Tibial artery (tissue), 4 donors: ENCODE results near the gene CLCA2.
A peak's percentile ranks its signal among the peaks of the same experiment; 100 is the strongest.

ENCODE experiments used
- DNase-seq, 2 donors: peaks; one replicate each; pipeline ENCODE4 v3.0.0-alpha.2; 2019
- H3K27ac ChIP-seq, 2 donors: fragments of 200-600 bp; sonication (generic) in 1 of 2; 1 replicate in 1 of 2; 2 replicates in 1 of 2; pipeline ENCODE4 v1.5.1; 2018 to 2019; ENCODE audit warnings: mild to moderate bottlenecking in 1 of 2
- H3K27me3 ChIP-seq, 2 donors: fragments of 200-600 bp; sonication (generic) in 1 of 2; one replicate each; pipeline versions ENCODE4 v1.5.1 to v1.6.0; 2016 to 2019
- H3K36me3 ChIP-seq, 3 donors: fragments of 200-600 bp; sonication (generic) in 2 of 3; one replicate each; pipeline ENCODE4 v1.5.1; 2016 to 2019; ENCODE audit warnings: mild to moderate bottlenecking in 2 of 3
- H3K4me1 ChIP-seq, 4 donors: fragments of 200-600 bp; sonication (generic) in 2 of 4; 1 replicate in 3 of 4; 2 replicates in 1 of 4; pipeline ENCODE4 v1.5.1; 2016 to 2019
- H3K4me3 ChIP-seq, 2 donors: fragments of 200-600 bp; sonication (generic) in 1 of 2; 1 replicate in 1 of 2; 2 replicates in 1 of 2; pipeline ENCODE4 v1.5.1; 2018 to 2019; ENCODE audit warnings: mild to moderate bottlenecking in 2 of 2
- H3K9me3 ChIP-seq, 3 donors: fragments of 200-600 bp; sonication (generic) in 1 of 3; one replicate each; pipeline ENCODE4 v1.5.1; 2016 to 2019
- intact Hi-C: fragments of 100-400 bp; cut with DNase I; formaldehyde crosslinking; loops from one replicate; pipeline ENCODE4 v1.15.0; 2023; ENCODE audit warnings: low total_unique reads
- TF ChIP-seq, protein P1 (sequence below), 2 experiments: fragments of 200-600 bp in 1 of 2; fragments of 450-650 bp in 1 of 2; IDR thresholded peaks; one replicate each; pipeline ENCODE4 v1.5.1; 2017 to 2019; ENCODE audit warnings: antibody characterized with exemption in 2 of 2, mild to moderate bottlenecking in 1 of 2, moderate library complexity in 1 of 2

The CLCA2 gene

DNA sequence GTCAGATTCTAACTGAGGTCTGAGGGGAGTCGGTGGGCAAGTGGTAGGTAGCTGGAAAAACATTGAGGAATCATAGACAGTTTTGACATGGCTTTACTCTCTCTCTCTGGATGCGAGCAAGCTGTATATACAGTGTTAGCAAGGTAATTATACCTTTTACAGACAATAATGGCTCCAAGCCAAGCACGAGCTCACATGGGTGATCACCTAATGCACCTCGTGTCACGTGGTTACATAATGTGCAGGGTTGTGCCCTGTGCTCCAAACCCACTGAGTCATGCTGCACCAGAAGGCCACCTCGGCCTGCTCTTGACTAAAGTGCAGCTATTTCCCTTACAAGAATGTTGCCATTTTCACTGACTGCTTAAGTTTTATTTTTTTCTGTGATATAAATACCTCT lies 7.6 kb upstream of the CLCA2 start:
- Histone ChIP-seq H3K36me3 (no peaks in the 10 kb centered on the region), H3K9me3 (no peaks in the 10 kb centered on the region), H3K4me3 (no peak overlapping the region), H3K4me1 (no peaks in the 10 kb centered on the region), H3K27ac (no peak overlapping the region), H3K27me3 (no peaks in the 10 kb centered on the region)
- no peak for DNase-seq
- TF ChIP-seq, protein P1, sequence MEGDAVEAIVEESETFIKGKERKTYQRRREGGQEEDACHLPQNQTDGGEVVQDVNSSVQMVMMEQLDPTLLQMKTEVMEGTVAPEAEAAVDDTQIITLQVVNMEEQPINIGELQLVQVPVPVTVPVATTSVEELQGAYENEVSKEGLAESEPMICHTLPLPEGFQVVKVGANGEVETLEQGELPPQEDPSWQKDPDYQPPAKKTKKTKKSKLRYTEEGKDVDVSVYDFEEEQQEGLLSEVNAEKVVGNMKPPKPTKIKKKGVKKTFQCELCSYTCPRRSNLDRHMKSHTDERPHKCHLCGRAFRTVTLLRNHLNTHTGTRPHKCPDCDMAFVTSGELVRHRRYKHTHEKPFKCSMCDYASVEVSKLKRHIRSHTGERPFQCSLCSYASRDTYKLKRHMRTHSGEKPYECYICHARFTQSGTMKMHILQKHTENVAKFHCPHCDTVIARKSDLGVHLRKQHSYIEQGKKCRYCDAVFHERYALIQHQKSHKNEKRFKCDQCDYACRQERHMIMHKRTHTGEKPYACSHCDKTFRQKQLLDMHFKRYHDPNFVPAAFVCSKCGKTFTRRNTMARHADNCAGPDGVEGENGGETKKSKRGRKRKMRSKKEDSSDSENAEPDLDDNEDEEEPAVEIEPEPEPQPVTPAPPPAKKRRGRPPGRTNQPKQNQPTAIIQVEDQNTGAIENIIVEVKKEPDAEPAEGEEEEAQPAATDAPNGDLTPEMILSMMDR (IDR thresholded peaks at IDR 0.05), result no peak
- intact Hi-C loops, result no loop called here

DNA sequence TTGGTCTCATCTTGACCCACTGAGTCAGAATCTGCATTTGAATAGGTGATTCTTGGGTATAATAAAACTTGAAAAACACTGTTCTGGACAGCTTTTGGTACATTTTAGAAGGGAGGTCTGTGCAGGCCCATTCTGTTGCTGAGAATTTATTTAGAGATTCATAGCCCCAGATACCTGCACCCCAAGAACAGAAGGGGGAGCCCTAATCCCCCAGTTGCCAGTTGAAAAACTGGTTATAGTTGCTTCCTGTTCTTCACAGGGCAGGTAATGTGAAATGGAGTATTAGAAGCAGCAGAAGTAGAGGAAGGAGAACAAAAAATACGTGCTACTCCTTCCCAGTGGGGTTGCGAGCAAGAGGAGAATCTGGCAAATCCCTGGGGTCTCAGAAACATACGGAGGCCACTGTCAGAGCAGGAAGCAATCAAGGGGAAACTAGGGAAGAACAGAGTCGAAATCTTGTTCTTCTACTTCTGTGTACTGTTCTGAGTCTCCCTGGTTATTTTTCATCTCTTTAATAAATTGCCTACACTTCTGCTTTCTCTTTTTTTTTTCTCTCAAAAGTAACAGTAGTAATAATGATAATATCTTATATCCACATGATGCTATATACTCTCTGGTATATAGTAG lies 4.6 kb upstream of the CLCA2 start:
- Histone ChIP-seq H3K27me3 (no peaks in the 10 kb centered on the region), H3K36me3 (no peaks in the 10 kb centered on the region), H3K4me3 (no peak overlapping the region), H3K27ac (no peak overlapping the region), H3K9me3 (no peaks in the 10 kb centered on the region), H3K4me1 (peaks cover 0 to 8% (median 0%) of the 10 kb centered on the region in 4 donors)
- no peak for DNase-seq
- TF ChIP-seq, protein P1 (IDR thresholded peaks at IDR 0.05), result peak in 1 of 2 experiments; percentile 19
- intact Hi-C loops, result no loop called here

DNA sequence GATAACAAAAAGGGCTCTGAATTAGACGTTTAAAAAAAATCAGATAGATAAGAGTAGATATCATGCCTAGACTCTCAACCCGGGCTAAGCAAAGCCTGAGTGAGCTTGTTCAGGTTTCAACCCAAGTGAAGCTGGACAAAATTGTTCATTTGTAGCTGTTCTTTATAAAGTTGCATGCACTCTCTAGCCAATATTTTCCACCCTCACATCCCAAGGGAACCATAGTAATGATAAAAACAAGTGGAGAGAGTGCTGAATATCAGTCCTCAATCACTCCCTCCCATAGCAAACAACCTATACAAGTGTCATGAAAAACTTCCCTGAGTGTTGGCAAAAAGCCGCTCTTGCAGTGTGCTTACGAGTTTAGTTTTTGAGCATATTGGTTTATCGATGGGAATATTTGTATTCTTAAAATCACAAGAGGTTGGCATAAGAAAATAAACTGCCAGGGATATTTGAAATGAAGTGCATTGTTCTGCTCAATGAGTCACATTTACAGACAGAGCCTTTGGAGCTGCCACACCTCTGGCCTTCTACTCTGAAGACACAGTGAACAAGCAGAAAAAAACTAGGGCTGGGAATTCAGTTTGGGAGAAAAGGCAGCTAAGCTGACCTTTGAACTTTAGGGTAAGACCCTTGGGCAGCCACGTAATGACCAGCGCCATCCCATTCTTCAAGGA lies 2.2 kb upstream of the CLCA2 start:
- TF ChIP-seq, protein P1 (IDR thresholded peaks at IDR 0.05), result no peak
- intact Hi-C loops, result no loop called here
- H3K4me1 ChIP-seq, result peaks cover 0 to 8% (median 0%) of the 10 kb centered on the region in 4 donors
- no peak for DNase-seq
- no peaks in the 10 kb centered on the region for H3K9me3 ChIP-seq
- no peak overlapping the region for H3K27ac ChIP-seq
- H3K4me3 ChIP-seq, result no peak overlapping the region
- no peaks in the 10 kb centered on the region for H3K36me3 ChIP-seq
- H3K27me3 ChIP-seq, result no peaks in the 10 kb centered on the region

DNA sequence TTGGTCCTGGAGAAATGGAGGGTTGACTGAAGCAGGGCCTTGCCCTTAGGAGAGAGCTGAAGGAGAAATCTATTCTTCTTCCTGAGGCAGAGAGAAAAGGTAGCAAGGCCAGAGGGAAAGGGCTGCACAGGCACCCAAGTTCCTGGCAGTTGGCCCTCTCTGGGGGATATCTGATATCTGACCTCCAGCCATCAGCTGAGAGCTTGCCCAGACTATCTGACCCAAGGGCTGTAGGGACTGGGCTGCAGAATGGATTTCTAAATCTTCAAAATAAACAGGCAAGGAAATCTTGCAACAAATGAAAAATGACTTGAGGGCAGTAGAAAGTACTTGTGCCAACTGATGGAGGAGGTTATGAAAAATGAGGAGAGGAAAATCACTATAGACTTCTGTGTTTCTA lies 498 bp upstream of the CLCA2 start:
- intact Hi-C loops, result no loop called here
- no peaks in the 10 kb centered on the region for H3K27me3 ChIP-seq
- H3K27ac ChIP-seq, result no peak overlapping the region
- no peaks in the 10 kb centered on the region for H3K36me3 ChIP-seq
- no peak for DNase-seq
- H3K4me3 ChIP-seq, result no peak overlapping the region
- no peaks in the 10 kb centered on the region for H3K9me3 ChIP-seq
- TF ChIP-seq, protein P1 (IDR thresholded peaks at IDR 0.05), result no peak
- H3K4me1 ChIP-seq, result peaks cover 0 to 8% (median 0%) of the 10 kb centered on the region in 4 donors

DNA sequence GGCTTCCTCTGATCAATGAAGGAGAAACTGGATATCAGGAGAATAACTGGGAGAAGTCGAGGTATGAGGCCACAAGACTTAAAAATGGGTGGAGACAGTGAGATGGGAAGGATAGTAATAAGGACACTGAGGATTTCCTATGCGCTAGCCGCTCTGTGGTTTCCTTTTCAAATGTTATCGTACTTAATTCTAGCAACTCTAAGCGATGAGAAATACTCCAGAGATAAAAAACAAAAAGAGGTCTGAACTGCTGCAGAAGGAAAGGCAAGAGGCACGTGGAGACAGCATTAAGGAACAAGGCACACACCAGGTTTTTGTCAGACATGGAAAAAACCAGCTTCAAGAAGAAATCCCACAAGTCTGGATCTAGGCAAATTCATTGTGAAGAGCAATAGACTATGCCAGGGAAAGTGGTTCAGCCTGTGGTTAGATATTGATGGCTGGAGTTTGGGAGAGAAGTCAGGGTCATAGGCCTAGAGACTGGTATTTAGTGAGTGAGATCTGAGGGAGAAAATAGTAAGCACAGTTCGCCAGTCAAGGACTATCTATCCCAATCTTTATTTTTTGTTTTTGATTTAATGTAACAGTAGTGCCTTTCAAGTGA lies 5.3 kb downstream of the CLCA2 start:
- Histone ChIP-seq H3K27me3 (no peaks in the 10 kb centered on the region), H3K4me1 (peaks cover 0 to 13% (median 2%) of the 10 kb centered on the region in 4 donors), H3K27ac (peak overlapping the region in 1 of 2 donors; percentile 47), H3K36me3 (no peaks in the 10 kb centered on the region), H3K4me3 (no peak overlapping the region), H3K9me3 (no peaks in the 10 kb centered on the region)
- no peak for DNase-seq
- TF ChIP-seq, protein P1 (IDR thresholded peaks at IDR 0.05), result no peak
- intact Hi-C loops, result no loop called here
